ENCODE measurements around the gene HAGH.

GRCh38 chr16:1765826-1766225, 60.8 kb downstream of the HAGH start:
- TF ChIP-seq POLR2A (IDR thresholded peaks at IDR 0.05; ENCODE audit: low read depth, low read length): no peak
- TF ChIP-seq TAF1 (IDR thresholded peaks at IDR 0.05; ENCODE audit: borderline replicate concordance, low read depth, low read length): no peak
